SK-N-SH (cell line): ENCODE data around the gene WSCD1. TPM values are rescaled to one million over a fixed set of nuclear protein-coding genes. Genes with fewer than 3 reads are reported as not detected.

Experiments
- CTCF ChIA-PET: fragments of 300-600, 350-600 bp; formaldehyde crosslinking; extraction: SDS; loops from one replicate; lab custom pipeline; 2021; lab: Yijun Ruan, JAX
- POLR2A ChIA-PET: fragments of 350-600 bp; sonication (Branson Sonifier 250); formaldehyde crosslinking; extraction: SDS; loops from one replicate; lab custom pipeline; 2020; ENCODE audit warnings: antibody characterized with exemption, inconsistent platforms; lab: Yijun Ruan, JAX
- DNase-seq: peaks from one replicate; pipeline ENCODE4 v3.0.0; 2012
- H2AFZ ChIP-seq: fragments of 200-600 bp; sonication (generic); 2 replicates; pipeline ENCODE4 v1.8.1; 2016; ENCODE audit warnings: antibody characterized with exemption, mild to moderate bottlenecking, low read depth
- H3F3A ChIP-seq: fragments of 200-600 bp; sonication (generic); replicated peaks from 2 replicates; pipeline ENCODE3; 2016; ENCODE audit warnings: antibody characterized with exemption, mild to moderate bottlenecking; ENCODE audit not compliant: insufficient read depth
- H3K27ac ChIP-seq, 2 experiments: fragments of 200-500 bp in 1 of 2; fragments of 200-600 bp in 1 of 2; sonication (Bioruptor generic) in 1 of 2; sonication (generic), shearing (Covaris generic) in 1 of 2; 2 replicates each; pipeline versions ENCODE4 v1.5.1 to v1.6.1; 2014 to 2016; ENCODE audit warnings: low read depth in 2 of 2, inconsistent platforms in 1 of 2, low read length in 1 of 2, mild to moderate bottlenecking in 1 of 2, mixed read lengths in 1 of 2
- H3K27me3 ChIP-seq: fragments of 200-600 bp; sonication (generic), shearing (Covaris generic); 2 replicates; pipeline ENCODE4 v1.6.1; 2016; ENCODE audit warnings: mixed run types; ENCODE audit not compliant: insufficient read depth
- H3K36me3 ChIP-seq, 2 experiments: fragments of 200-500 bp in 1 of 2; fragments of 200-600 bp in 1 of 2; sonication (Bioruptor generic) in 1 of 2; sonication (generic) in 1 of 2; replicated peaks in 1 of 2; 2 replicates each; pipeline versions ENCODE3 to v1.5.1; 2014 to 2016; ENCODE audit warnings: low read length in 1 of 2, mild to moderate bottlenecking in 1 of 2; ENCODE audit not compliant: insufficient read depth in 2 of 2, control insufficient read depth in 1 of 2
- H3K4me1 ChIP-seq, 2 experiments: fragments of 200-500 bp in 1 of 2; fragments of 200-600 bp in 1 of 2; sonication (Bioruptor generic) in 1 of 2; sonication (generic), shearing (Covaris generic) in 1 of 2; 2 replicates each; pipeline versions ENCODE4 v1.5.1 to v1.6.1; 2014 to 2016; ENCODE audit warnings: low read depth in 1 of 2, low read length in 1 of 2, mixed run types in 1 of 2; ENCODE audit not compliant: insufficient read depth in 2 of 2, control insufficient read depth in 1 of 2
- H3K4me2 ChIP-seq: fragments of 200-600 bp; sonication (generic), shearing (Covaris generic); 2 replicates; pipeline ENCODE4 v1.6.1; 2017; ENCODE audit warnings: mixed run types
- H3K4me3 ChIP-seq, 2 experiments: fragments of 200-500 bp in 1 of 2; fragments of 200-600 bp in 1 of 2; sonication (Bioruptor generic) in 1 of 2; sonication (generic), shearing (Covaris generic) in 1 of 2; 2 replicates each; pipeline versions ENCODE4 v1.5.1 to v1.8.1; 2014 to 2016; ENCODE audit warnings: low read depth in 2 of 2, inconsistent platforms in 1 of 2, low read length in 1 of 2, mild to moderate bottlenecking in 1 of 2, mixed read lengths in 1 of 2, moderate library complexity in 1 of 2
- H3K79me2 ChIP-seq: fragments of 200-600 bp; sonication (generic); 2 replicates; pipeline ENCODE4 v1.8.1; 2017; ENCODE audit warnings: mild to moderate bottlenecking; ENCODE audit not compliant: insufficient read depth
- H3K9ac ChIP-seq: fragments of 200-600 bp; sonication (generic); 2 replicates; pipeline ENCODE4 v1.6.1; 2017; ENCODE audit warnings: mixed run types
- H3K9me2 ChIP-seq: fragments of 200-600 bp; sonication (generic); 2 replicates; pipeline ENCODE4 v1.6.1; 2017; ENCODE audit warnings: mixed run types
- H3K9me3 ChIP-seq: fragments of 200-600 bp; sonication (generic); 2 replicates; pipeline ENCODE4 v1.6.1; 2017; ENCODE audit warnings: mixed run types, mild to moderate bottlenecking, moderate library complexity
- H4K20me1 ChIP-seq: fragments of 200-600 bp; sonication (generic); 2 replicates; pipeline ENCODE4 v1.6.1; 2017; ENCODE audit warnings: mild to moderate bottlenecking, mixed run types; ENCODE audit not compliant: insufficient read depth
- CHD2 ChIP-seq: fragments of 150-350 bp; IDR thresholded peaks from 2 replicates; pipeline ENCODE4 v1.6.1; 2018; ENCODE audit warnings: low read length; ENCODE audit not compliant: partially characterized antibody
- ELF1 ChIP-seq: IDR thresholded peaks from 2 replicates; pipeline ENCODE4 v1.4.0; 2012
- EZH2phosphoT487 ChIP-seq: fragments of 200-600 bp; sonication (generic); IDR thresholded peaks from 2 replicates; pipeline ENCODE4 v1.6.1; 2017; ENCODE audit warnings: low read depth, mixed run types, mild to moderate bottlenecking, antibody characterized with exemption, moderate library complexity, borderline replicate concordance
- FOSL2 ChIP-seq: IDR thresholded peaks from 2 replicates; pipeline ENCODE4 v1.4.0; 2012; ENCODE audit warnings: low read depth, mild to moderate bottlenecking, moderate library complexity, borderline replicate concordance
- GABPA ChIP-seq: IDR thresholded peaks from 2 replicates; pipeline ENCODE4 v1.4.0; 2012; ENCODE audit warnings: low read depth, mild to moderate bottlenecking
- GATA2 ChIP-seq: sonication (generic); formaldehyde crosslinking; IDR thresholded peaks from 2 replicates; pipeline ENCODE4 v1.5.0; 2020; ENCODE audit warnings: mild to moderate bottlenecking, missing genetic modification reagents
- IRF3 ChIP-seq: fragments of 150-350 bp; IDR thresholded peaks from 2 replicates; pipeline ENCODE4 v1.6.1; 2016; ENCODE audit warnings: mild to moderate bottlenecking, low read depth, low read length
- MAX ChIP-seq: IDR thresholded peaks from 2 replicates; pipeline ENCODE4 v1.4.0; 2012; ENCODE audit warnings: low read depth
- MEF2A ChIP-seq: IDR thresholded peaks from 2 replicates; pipeline ENCODE4 v1.4.0; 2012; ENCODE audit warnings: low read depth, borderline replicate concordance
- NRF1 ChIP-seq: IDR thresholded peaks from 2 replicates; pipeline ENCODE4 v1.6.1; 2012; ENCODE audit warnings: low read depth, mild to moderate bottlenecking, low read length
- POLR2AphosphoS5 ChIP-seq: IDR thresholded peaks from 2 replicates; pipeline ENCODE4 v1.6.1; 2012; ENCODE audit warnings: low read depth, low read length
- RCOR1 ChIP-seq: fragments of 150-350 bp; IDR thresholded peaks from 2 replicates; pipeline ENCODE4 v1.6.1; 2017; ENCODE audit warnings: antibody characterized with exemption, low read length
- REST ChIP-seq: IDR thresholded peaks from 2 replicates; pipeline ENCODE4 v1.6.1; 2012; ENCODE audit warnings: mild to moderate bottlenecking, low read depth, low read length, moderate library complexity
- RXRA ChIP-seq: IDR thresholded peaks from 2 replicates; pipeline ENCODE4 v1.4.0; 2012; ENCODE audit warnings: low read depth, mild to moderate bottlenecking, borderline replicate concordance
- SIN3A ChIP-seq: IDR thresholded peaks from 2 replicates; pipeline ENCODE4 v1.6.1; 2012; ENCODE audit warnings: low read depth, mild to moderate bottlenecking, low read length, moderate library complexity, borderline replicate concordance
- SMC3 ChIP-seq: IDR thresholded peaks from 2 replicates; pipeline ENCODE4 v1.6.1; 2012; ENCODE audit warnings: low read depth, low read length, improper control_type of control experiment
- TEAD4 ChIP-seq: IDR thresholded peaks from 2 replicates; pipeline ENCODE4 v1.4.0; 2012; ENCODE audit warnings: mild to moderate bottlenecking, borderline replicate concordance; ENCODE audit not compliant: insufficient read depth
- WGBS: methylation state at CpG from one replicate; pipeline ENCODE4 v1.1.6; 2017; ENCODE audit warnings: low lambda C conversion rate; 5-methylcytosine and 5-hydroxymethylcytosine counted together
- polyA plus RNA-seq, 3 experiments: library from polyadenylated mRNA; depleted of rRNA; stranded (reverse); fragments of >200 nt; gene quantifications; 2 replicates each; pipeline ENCODE4 v1.2.3, GENCODE V29; 2012
- TF ChIP-seq, protein P1 (sequence below): IDR thresholded peaks from 2 replicates; pipeline ENCODE4 v1.4.0; 2012; ENCODE audit warnings: low read depth, borderline replicate concordance

Gene WSCD1
- polyA plus RNA-seq, 1 of the 3 experiments (the other 2 are of a cell fraction), result 0.03 TPM

- TF ChIP-seq IRF3 (no peak), RCOR1 (no peak), MAX (no peak), GABPA (no peak)
- TF ChIP-seq, all 33 proteins: peak for 0
Observed at GRCh38 chr17:6079960-6080359, 9.8 kb downstream of the WSCD1 start (continued).

- Histone ChIP-seq H4K20me1 (no peaks in the 10 kb centered on the region), H3K79me2 (no peaks in the 10 kb centered on the region), H3F3A (no peaks in the 10 kb centered on the region), H3K27me3 (peaks cover 37% of the 10 kb centered on the region; the same call in 1 of the 2 replicates), H3K9ac (no peak overlapping the region), H3K4me3 (no peak overlapping the region), H3K4me2 (no peak overlapping the region), H3K9me3 (no peaks in the 10 kb centered on the region), H3K36me3 (no peaks in the 10 kb centered on the region), H3K4me1 (no peaks in the 10 kb centered on the region), H3K27ac (no peak overlapping the region), H3K9me2 (no peaks in the 10 kb centered on the region), H2AFZ (no peak overlapping the region)
- POLR2A ChIA-PET, result interaction anchor here (0.6 kb wide), 1 partner anchor 392 kb away, joined by 4 read pairs; no protein-coding TSS in a partner anchor
- WGBS, result 61% methylated on average over 13 of the region's 35 CpGs
- CTCF ChIA-PET, result interaction anchor here (0.9 to 3.1 kb wide), 2 partner anchors 12 to 21 kb away, joined by 3 to 15 read pairs; no protein-coding TSS in a partner anchor
- no peak for DNase-seq
- TF ChIP-seq MAX (no peak), RCOR1 (no peak), POLR2AphosphoS5 (no peak), MEF2A (no peak), IRF3 (no peak), FOSL2 (no peak), CHD2 (no peak), TEAD4 (no peak), SIN3A (no peak), EZH2phosphoT487 (no peak), ELF1 (no peak), REST (no peak), RXRA (no peak), NRF1 (no peak), SMC3 (no peak), GATA2 (CRISPR knock-in tag) (no peak)
- TF ChIP-seq, protein P1, sequence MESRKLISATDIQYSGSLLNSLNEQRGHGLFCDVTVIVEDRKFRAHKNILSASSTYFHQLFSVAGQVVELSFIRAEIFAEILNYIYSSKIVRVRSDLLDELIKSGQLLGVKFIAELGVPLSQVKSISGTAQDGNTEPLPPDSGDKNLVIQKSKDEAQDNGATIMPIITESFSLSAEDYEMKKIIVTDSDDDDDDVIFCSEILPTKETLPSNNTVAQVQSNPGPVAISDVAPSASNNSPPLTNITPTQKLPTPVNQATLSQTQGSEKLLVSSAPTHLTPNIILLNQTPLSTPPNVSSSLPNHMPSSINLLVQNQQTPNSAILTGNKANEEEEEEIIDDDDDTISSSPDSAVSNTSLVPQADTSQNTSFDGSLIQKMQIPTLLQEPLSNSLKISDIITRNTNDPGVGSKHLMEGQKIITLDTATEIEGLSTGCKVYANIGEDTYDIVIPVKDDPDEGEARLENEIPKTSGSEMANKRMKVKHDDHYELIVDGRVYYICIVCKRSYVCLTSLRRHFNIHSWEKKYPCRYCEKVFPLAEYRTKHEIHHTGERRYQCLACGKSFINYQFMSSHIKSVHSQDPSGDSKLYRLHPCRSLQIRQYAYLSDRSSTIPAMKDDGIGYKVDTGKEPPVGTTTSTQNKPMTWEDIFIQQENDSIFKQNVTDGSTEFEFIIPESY, result no peak
Observed at GRCh38 chr17:6080711-6081430, 10.7 kb downstream of the WSCD1 start.
